A549 (cell line): ENCODE measurements around the gene UGT3A1. TPM values are rescaled to one million over a fixed set of nuclear protein-coding genes. Genes with fewer than 3 reads are reported as not detected.
"Not testable (repeated sequence)": the region's sequence is repeated elsewhere in the genome, so short reads cannot be mapped to it uniquely, and the experiment has no call there.

ENCODE experiments used
- ATAC-seq, 2 experiments: fragments of 200-7000 bp in 1 of 2; fragments of >200 bp in 1 of 2; cut with Nextera tagmentation in 1 of 2; cut with Tn5 transposase in 1 of 2; 3 replicates each; pipeline versions ENCODE4 v1.8.0 to v1.9.1; 2018 to 2020; ENCODE audit warnings: mild to moderate bottlenecking in 1 of 2, moderate library complexity in 1 of 2
- CTCF ChIA-PET: fragments of 300-600 bp; sonication (Branson Sonifier 250); formaldehyde crosslinking; extraction: SDS; loops from one replicate; lab custom pipeline; 2021; ENCODE audit warnings: antibody characterized with exemption, inconsistent platforms; lab: Yijun Ruan, JAX
- POLR2A ChIA-PET: fragments of 350-600 bp; formaldehyde crosslinking; extraction: SDS; loops from one replicate; lab custom pipeline; 2021; ENCODE audit warnings: antibody characterized with exemption, inconsistent platforms; lab: Yijun Ruan, JAX
- DNase-seq, 2 experiments: peaks; one replicate each; pipeline versions ENCODE4 v3.0.0 to v3.0.0-alpha.2; 2011 to 2016; ENCODE audit warnings: low read depth in 1 of 2, low spot score in 1 of 2
- FAIRE-seq: peaks from 2 replicates; lab custom pipeline; 2011; peaks lifted over from hg19 to GRCh38; lab: Jason Lieb, UNC
- H3K27ac ChIP-seq, 2 experiments: fragments of >200 bp; sonication (Bioruptor Twin); formaldehyde crosslinking; 3 replicates each; pipeline ENCODE4 v1.5.1; 2016 to 2017
- H3K4me1 ChIP-seq: fragments of >200 bp; sonication (Bioruptor Twin); formaldehyde crosslinking; 3 replicates; pipeline ENCODE4 v1.6.1; 2016
- H3K4me2 ChIP-seq: fragments of >200 bp; sonication (Bioruptor Twin); formaldehyde crosslinking; 3 replicates; pipeline ENCODE4 v1.6.1; 2016
- H3K4me3 ChIP-seq: fragments of >200 bp; sonication (Bioruptor Twin); formaldehyde crosslinking; 3 replicates; pipeline ENCODE4 v1.5.1; 2016
- H3K9me3 ChIP-seq: fragments of >200 bp; sonication (Bioruptor Twin); formaldehyde crosslinking; 3 replicates; pipeline ENCODE4 v1.6.1; 2016
- CBX2 ChIP-seq: fragments of 200-600 bp; sonication (generic); IDR thresholded peaks from 2 replicates; pipeline ENCODE4 v1.6.1; 2016; ENCODE audit warnings: low read depth, mild to moderate bottlenecking, borderline replicate concordance
- CBX8 ChIP-seq: fragments of 200-600 bp; sonication (generic); IDR thresholded peaks from 2 replicates; pipeline ENCODE4 v1.6.1; 2016
- CHD4 ChIP-seq: fragments of 200-600 bp; sonication (generic); IDR thresholded peaks from 2 replicates; pipeline ENCODE4 v1.6.1; 2016; ENCODE audit warnings: antibody characterized with exemption, mild to moderate bottlenecking, borderline replicate concordance
- EHF ChIP-seq: fragments of 250-450 bp; sonication (Bioruptor Pico); IDR thresholded peaks from 2 replicates; pipeline ENCODE4 v1.5.0; 2020; ENCODE audit warnings: mild to moderate bottlenecking
- EHMT2 ChIP-seq: fragments of 200-600 bp; sonication (generic); IDR thresholded peaks from 2 replicates; pipeline ENCODE4 v1.6.1; 2016; ENCODE audit warnings: antibody characterized with exemption, low read depth, mild to moderate bottlenecking, moderate library complexity
- EP300 ChIP-seq, 2 experiments: fragments of >200 bp; sonication (Bioruptor Twin); formaldehyde crosslinking; IDR thresholded peaks; 2 replicates in 1 of 2; 3 replicates in 1 of 2; pipeline ENCODE4 v1.6.1; 2016 to 2017
- FOSL2 ChIP-seq, 2 experiments: fragments of 450-650 bp in 1 of 2; fragments of >200 bp in 1 of 2; sonication (Bioruptor Twin) in 1 of 2; formaldehyde crosslinking; IDR thresholded peaks; 2 replicates each; pipeline versions ENCODE4 v1.5.0 to v1.6.1; 2016 to 2020; ENCODE audit warnings: mild to moderate bottlenecking in 1 of 2, moderate library complexity in 1 of 2
- FOXS1 ChIP-seq: fragments of 250-450 bp; sonication (Bioruptor Pico); IDR thresholded peaks from 2 replicates; pipeline ENCODE4 v1.5.0; 2020; ENCODE audit warnings: mild to moderate bottlenecking, moderate library complexity
- HEYL ChIP-seq: fragments of 250-450 bp; sonication (Bioruptor Pico); IDR thresholded peaks from 2 replicates; pipeline ENCODE4 v1.8.0; 2021; ENCODE audit warnings: mild to moderate bottlenecking, moderate library complexity
- HOXA7 ChIP-seq: fragments of 250-450 bp; sonication (Bioruptor Pico); IDR thresholded peaks from 2 replicates; pipeline ENCODE4 v1.5.0; 2020; ENCODE audit warnings: mild to moderate bottlenecking, moderate library complexity
- MAFK ChIP-seq: fragments of 450-650 bp; IDR thresholded peaks from 2 replicates; pipeline ENCODE4 v1.6.1; 2014; ENCODE audit not compliant: partially characterized antibody
- NFE2L2 ChIP-seq: fragments of 150-350 bp; conservative IDR thresholded peaks from 2 replicates; pipeline ENCODE4 v1.6.1; 2014; ENCODE audit warnings: low read length
- NPAS2 ChIP-seq: fragments of 250-450 bp; sonication (Bioruptor Pico); IDR thresholded peaks from 2 replicates; pipeline ENCODE4 v1.8.0; 2022; ENCODE audit warnings: mild to moderate bottlenecking, moderate library complexity, borderline replicate concordance
- NR3C1 ChIP-seq: fragments of >200 bp; sonication (Bioruptor Twin); formaldehyde crosslinking; IDR thresholded peaks from 3 replicates; pipeline ENCODE4 v1.6.1; 2017
- PHF8 ChIP-seq: fragments of 200-600 bp; sonication (generic); IDR thresholded peaks from 2 replicates; pipeline ENCODE4 v1.6.1; 2016; ENCODE audit warnings: low read depth, mild to moderate bottlenecking, antibody characterized with exemption, moderate library complexity, borderline replicate concordance
- POLR2A ChIP-seq: IDR thresholded peaks from 2 replicates; pipeline ENCODE4 v1.6.1; 2012; ENCODE audit warnings: mild to moderate bottlenecking, low read length
- RNF2 ChIP-seq: fragments of 200-600 bp; sonication (generic); IDR thresholded peaks from 2 replicates; pipeline ENCODE4 v1.6.1; 2016; ENCODE audit warnings: low read depth, mild to moderate bottlenecking, antibody characterized with exemption, moderate library complexity, borderline replicate concordance
- ZNF302 ChIP-seq: fragments of 250-450 bp; sonication (Bioruptor Pico); IDR thresholded peaks from 2 replicates; pipeline ENCODE4 v1.9.0; 2021; ENCODE audit warnings: inconsistent platforms, mild to moderate bottlenecking, moderate library complexity
- WGBS: methylation state at CpG from one replicate; pipeline ENCODE4 v1.1.6; 2017; ENCODE audit errors: missing lambda C conversion rate; 5-methylcytosine and 5-hydroxymethylcytosine counted together
- polyA plus RNA-seq, 4 experiments: library from polyadenylated mRNA; depleted of rRNA in 3 of 4; stranded (reverse); fragments of >200 nt; fragmentation: RNase III in 1 of 4; extraction: RNeasy Plus Mini Kit Qiagen cat#74134 plus additional on column Dnase treatment in 1 of 4; gene quantifications; 2 replicates in 3 of 4; 3 replicates in 1 of 4; pipeline ENCODE4 v1.2.3, GENCODE V29; 2011 to 2017
- TF ChIP-seq, protein P1 (sequence below): fragments of 450-650 bp; IDR thresholded peaks from 2 replicates; pipeline ENCODE4 v1.6.1; 2014; ENCODE audit warnings: antibody characterized with exemption
- TF ChIP-seq, protein P2 (sequence below): fragments of >200 bp; sonication (Bioruptor Twin); formaldehyde crosslinking; IDR thresholded peaks from 2 replicates; pipeline ENCODE4 v1.6.1; 2016

The UGT3A1 gene
- polyA plus RNA-seq, 2 of the 4 experiments (the other 2 are of a cell fraction) = not detected

DNA sequence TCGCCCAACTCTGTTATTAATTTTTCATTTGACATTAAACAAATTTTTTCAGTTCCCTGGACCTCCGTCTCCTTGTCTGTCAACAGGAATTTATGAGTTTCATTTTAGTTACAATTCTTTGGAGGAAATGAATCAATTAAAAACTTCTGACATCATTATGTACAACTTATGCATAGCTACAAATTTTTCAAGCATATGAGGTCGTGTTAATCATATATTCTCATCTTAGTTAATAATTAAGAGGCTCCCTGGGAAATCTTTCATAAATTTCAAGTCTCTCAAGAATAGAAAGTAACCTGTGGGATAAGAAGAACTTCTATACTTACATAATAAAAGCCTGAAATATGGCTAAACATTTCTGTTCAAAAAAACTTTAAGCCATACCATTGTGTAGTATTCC lies 3.4 kb downstream of the UGT3A1 start:
- TF ChIP-seq POLR2A (no peak), RNF2 (no peak), CBX2 (no peak), CBX8 (no peak), FOSL2 (IDR thresholded peaks at IDR 0.05) (no peak), FOSL2 (CRISPR knock-in tag; IDR thresholded peaks at IDR 0.05) (no peak), EHF (no peak), NR3C1 (no peak), FOXS1 (CRISPR knock-in tag) (no peak), NPAS2 (CRISPR knock-in tag) (no peak), MAFK (no peak), EP300 (IDR thresholded peaks at IDR 0.05) (no peak), CHD4 (no peak), NFE2L2 (no peak)
- Histone ChIP-seq H3K27ac (no peak overlapping the region), H3K9me3 (no peaks in the 10 kb centered on the region), H3K4me2 (no peak overlapping the region), H3K4me1 (no peaks in the 10 kb centered on the region), H3K4me3 (no peak overlapping the region)
- 3% methylated on average over 3 of the region's 3 CpGs for WGBS
- CTCF ChIA-PET = no interaction called here
- ATAC-seq (no peak), DNase-seq (no peak), FAIRE-seq (no peak)
- POLR2A ChIA-PET = no interaction called here

DNA sequence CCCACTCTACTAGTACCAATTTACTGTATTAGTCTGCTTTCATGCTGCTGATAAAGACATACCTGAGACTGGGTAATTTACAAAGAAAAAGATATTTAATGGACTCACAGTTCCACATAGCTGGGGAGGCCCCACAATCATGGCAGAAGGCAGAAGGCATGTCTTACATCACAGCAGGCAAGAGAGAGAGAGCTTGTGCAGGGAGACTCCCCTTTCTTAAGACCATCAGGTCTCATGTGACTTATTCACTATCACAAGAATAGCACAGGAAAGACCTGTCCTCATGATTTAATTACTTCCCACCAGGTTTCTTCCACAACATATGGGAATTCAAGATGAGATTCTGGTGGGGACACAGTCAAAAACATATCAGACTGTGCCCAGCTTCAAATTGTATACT lies 11.5 kb downstream of the UGT3A1 start:
- Histone ChIP-seq H3K4me2 (no peak overlapping the region), H3K4me3 (no peak overlapping the region), H3K4me1 (no peaks in the 10 kb centered on the region), H3K27ac (no peak overlapping the region), H3K9me3 (no peaks in the 10 kb centered on the region; the same call in 2 of the 3 replicates)
- POLR2A ChIA-PET = no interaction called here
- TF ChIP-seq, protein P1, sequence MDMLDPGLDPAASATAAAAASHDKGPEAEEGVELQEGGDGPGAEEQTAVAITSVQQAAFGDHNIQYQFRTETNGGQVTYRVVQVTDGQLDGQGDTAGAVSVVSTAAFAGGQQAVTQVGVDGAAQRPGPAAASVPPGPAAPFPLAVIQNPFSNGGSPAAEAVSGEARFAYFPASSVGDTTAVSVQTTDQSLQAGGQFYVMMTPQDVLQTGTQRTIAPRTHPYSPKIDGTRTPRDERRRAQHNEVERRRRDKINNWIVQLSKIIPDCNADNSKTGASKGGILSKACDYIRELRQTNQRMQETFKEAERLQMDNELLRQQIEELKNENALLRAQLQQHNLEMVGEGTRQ = no peak
- TF ChIP-seq ZNF302 (CRISPR knock-in tag) (no peak), HEYL (CRISPR knock-in tag) (no peak), EP300 (IDR thresholded peaks at IDR 0.05) (no peak)
- TF ChIP-seq, protein P2, sequence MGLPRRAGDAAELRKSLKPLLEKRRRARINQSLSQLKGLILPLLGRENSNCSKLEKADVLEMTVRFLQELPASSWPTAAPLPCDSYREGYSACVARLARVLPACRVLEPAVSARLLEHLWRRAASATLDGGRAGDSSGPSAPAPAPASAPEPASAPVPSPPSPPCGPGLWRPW = no peak
- CTCF ChIA-PET = interaction anchor here (1.4 kb wide), 1 partner anchor 17 kb away, joined by 3 read pairs; no protein-coding TSS in a partner anchor
- FAIRE-seq (no peak), DNase-seq (no peak), ATAC-seq (no peak)

DNA sequence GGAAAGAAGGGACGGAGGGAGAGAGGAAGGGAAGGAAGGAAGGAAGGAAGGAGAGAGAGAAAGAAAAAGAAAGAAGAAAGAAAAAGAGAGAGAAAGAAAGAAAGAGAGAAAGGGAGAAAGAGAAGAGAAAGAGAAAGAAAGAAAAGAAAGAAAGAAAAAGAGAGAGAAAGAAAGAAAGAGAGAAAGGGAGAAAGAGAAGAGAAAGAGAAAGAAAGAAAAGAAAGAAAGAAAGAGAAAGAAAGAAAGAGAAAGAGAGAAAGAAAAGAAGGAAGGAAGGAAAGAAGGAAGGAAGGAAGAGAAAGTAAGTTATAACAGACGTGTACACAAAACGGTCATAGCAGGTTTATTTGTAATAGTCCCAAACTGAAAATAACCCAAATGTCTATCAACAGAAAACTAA lies 14.3 kb downstream of the UGT3A1 start:
- H3K4me1 ChIP-seq, POLR2A ChIA-PET, ATAC-seq, H3K27ac ChIP-seq, H3K9me3 ChIP-seq, FAIRE-seq, DNase-seq, CTCF ChIA-PET, H3K4me2 ChIP-seq, H3K4me3 ChIP-seq: not testable (repeated sequence)
- 1% methylated on average over 3 of the region's 3 CpGs for WGBS

DNA sequence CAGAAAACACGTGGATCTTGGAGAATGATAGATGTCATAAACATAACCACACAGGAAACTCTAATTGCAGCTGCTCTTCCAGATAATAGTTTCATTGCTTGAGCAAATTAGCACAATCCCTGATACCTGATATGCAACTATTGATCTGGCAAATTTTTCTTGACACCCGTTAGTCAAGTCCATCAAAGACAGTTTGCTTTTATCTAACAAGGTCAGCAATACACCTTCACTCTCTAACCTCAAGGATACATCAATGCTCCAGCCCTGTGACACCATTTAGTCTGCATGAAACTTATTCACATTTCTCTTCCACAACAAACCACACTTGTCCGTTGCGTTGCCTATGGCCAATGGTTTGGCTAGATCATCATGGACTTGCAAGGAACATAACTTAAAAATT lies 16.6 kb downstream of the UGT3A1 start:
- no peak for ATAC-seq
- WGBS = 2% methylated on average over 4 of the region's 4 CpGs
- no peaks in the 10 kb centered on the region for H3K4me1 ChIP-seq
- ChIA-PET CTCF (no interaction called here), POLR2A (no interaction called here)
- no peak for FAIRE-seq
- no peaks in the 10 kb centered on the region for H3K9me3 ChIP-seq
- no peak overlapping the region for H3K4me3 ChIP-seq
- no peak for DNase-seq
- TF ChIP-seq ZNF302 (CRISPR knock-in tag) (no peak), PHF8 (no peak), RNF2 (no peak), EHMT2 (no peak), CBX8 (no peak), EHF (no peak), NFE2L2 (no peak), FOXS1 (CRISPR knock-in tag) (no peak), HOXA7 (CRISPR knock-in tag) (no peak)
- TF ChIP-seq, protein P2 = no peak
- no peak overlapping the region for H3K4me2 ChIP-seq
- no peak overlapping the region for H3K27ac ChIP-seq
